Gastrocnemius medialis (tissue), 4 donors: ENCODE measurements around the gene CPHXL. TPM values are rescaled to one million over a fixed set of nuclear protein-coding genes. Genes with fewer than 3 reads are reported as not detected.

Source experiments
- ATAC-seq, 2 donors: fragments of 150-250 bp; one replicate each; pipeline ENCODE4 v1.9.1; 2016
- DNase-seq, 2 donors: peaks; one replicate each; pipeline ENCODE4 v3.0.0-alpha.2; 2019
- H3K27ac ChIP-seq, 4 donors: fragments of 200-600 bp; sonication (generic); 1 replicate in 1 of 4; 2 replicates in 3 of 4; pipeline ENCODE4 v1.5.1; 2016 to 2018; ENCODE audit warnings: mild to moderate bottlenecking in 2 of 4, moderate library complexity in 1 of 4
- H3K27me3 ChIP-seq, 3 donors: fragments of 200-600 bp; sonication (generic) in 2 of 3; 1 replicate in 1 of 3; 2 replicates in 2 of 3; pipeline versions ENCODE4 v1.5.1 to v1.6.0; 2016 to 2019; ENCODE audit warnings: mild to moderate bottlenecking in 1 of 3, moderate library complexity in 1 of 3
- H3K36me3 ChIP-seq, 2 donors: fragments of 200-600 bp; sonication (generic) in 1 of 2; one replicate each; pipeline ENCODE4 v1.5.1; 2017 to 2018
- H3K4me1 ChIP-seq, 2 donors: fragments of 200-600 bp; sonication (generic) in 1 of 2; one replicate each; pipeline ENCODE4 v1.5.1; 2016 to 2017; ENCODE audit warnings: mild to moderate bottlenecking in 2 of 2
- H3K4me3 ChIP-seq, 4 donors: fragments of 200-600 bp; sonication (generic) in 3 of 4; 1 replicate in 1 of 4; 2 replicates in 3 of 4; pipeline ENCODE4 v1.5.1; 2016 to 2019; ENCODE audit warnings: mild to moderate bottlenecking in 2 of 4
- H3K9me3 ChIP-seq, 3 donors: fragments of 200-600 bp; sonication (generic) in 2 of 3; 1 replicate in 1 of 3; 2 replicates in 2 of 3; pipeline ENCODE4 v1.5.1; 2016 to 2019
- POLR2A ChIP-seq, 2 donors: fragments of 450-650 bp; IDR thresholded peaks; one replicate each; pipeline ENCODE4 v1.6.1; 2017; ENCODE audit warnings: antibody characterized with exemption in 2 of 2, mild to moderate bottlenecking in 2 of 2, moderate library complexity in 2 of 2
- in situ Hi-C, 4 donors: fragments of 200-750 bp; cut with MboI; loops; one replicate each; pipeline versions ENCODE4 v1.15.0 to v1.8.0; 2017; ENCODE audit warnings: low sequenced_read_pairs in 4 of 4
- intact Hi-C: fragments of 100-400 bp; cut with DNase I; formaldehyde crosslinking; loops from one replicate; pipeline ENCODE4 v1.15.1; 2023; ENCODE audit warnings: low total_unique reads
- total RNA-seq, 4 donors: library from RNA; depleted of rRNA; stranded (reverse); fragments of >200 nt; gene quantifications; one replicate each; pipeline versions ENCODE4 v1.1.0 to v1.2.3, GENCODE V29; 2016
- TF ChIP-seq, protein P1 (sequence below), 5 experiments: fragments of 450-650 bp in 3 of 5; fragments of 200-600 bp in 2 of 5; sonication (generic) in 2 of 5; IDR thresholded peaks in 4 of 5; conservative IDR thresholded peaks in 1 of 5; 1 replicate in 4 of 5; 2 replicates in 1 of 5; pipeline ENCODE4 v1.5.1; 2016 to 2019; ENCODE audit warnings: antibody characterized with exemption in 5 of 5, mild to moderate bottlenecking in 3 of 5, moderate library complexity in 3 of 5

The CPHXL gene
- total RNA-seq, 4 donors from 2014 or later: not detected

DNA sequence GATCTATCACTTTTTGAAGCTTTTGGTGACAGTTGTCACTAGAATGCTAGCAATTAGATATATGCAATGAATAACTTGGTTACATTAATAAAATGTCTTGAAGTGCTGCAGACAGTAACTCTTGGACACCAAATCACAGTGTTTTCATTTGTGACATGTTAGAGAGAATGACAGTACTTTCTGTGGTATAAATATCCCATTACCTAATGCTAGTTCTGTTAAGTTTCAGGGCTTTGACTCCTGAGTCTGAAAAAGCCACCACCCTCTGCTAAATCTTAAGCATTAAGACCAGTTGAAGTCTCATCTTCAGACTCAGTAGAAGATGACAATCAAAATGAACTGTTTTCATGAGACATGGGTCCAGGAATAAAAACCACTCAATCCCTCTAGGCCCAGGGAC is 38.9 kb downstream of the CPHXL start:
- no peaks in the 10 kb centered on the region for H3K9me3 ChIP-seq
- intact Hi-C loops: no loop called here
- no peak overlapping the region for H3K27ac ChIP-seq
- H3K27me3 ChIP-seq: no peaks in the 10 kb centered on the region
- in situ Hi-C loops: no loop called here
- H3K36me3 ChIP-seq: no peaks in the 10 kb centered on the region
- DNase-seq (no peak), ATAC-seq (no peak)
- no peak for TF ChIP-seq POLR2A (IDR thresholded peaks at IDR 0.05)
- no peak overlapping the region for H3K4me3 ChIP-seq
- peaks cover 0 to 6% of the 10 kb centered on the region in 2 donors for H3K4me1 ChIP-seq

DNA sequence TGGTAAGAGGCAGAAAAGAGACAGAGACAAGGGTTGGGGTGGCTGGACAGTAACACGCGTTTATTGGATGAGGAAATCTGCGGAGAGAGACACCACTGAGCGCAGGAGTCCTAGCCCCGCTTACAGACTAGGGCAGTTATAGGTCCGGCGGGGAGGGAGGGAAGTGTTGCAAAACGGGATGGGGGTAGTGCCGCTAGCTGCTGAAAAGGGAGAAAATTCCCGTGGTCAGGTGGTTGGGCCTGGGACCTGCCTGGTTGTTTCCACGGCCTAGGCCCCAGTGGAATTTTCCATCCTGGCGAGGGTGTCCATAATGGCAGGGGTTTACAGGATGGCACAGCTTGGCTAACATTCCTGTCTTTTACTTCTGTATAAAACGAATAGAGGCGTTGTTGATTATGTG is 44.0 kb downstream of the CPHXL start:
- ATAC-seq (no peak), DNase-seq (no peak)
- Histone ChIP-seq H3K9me3 (no peaks in the 10 kb centered on the region), H3K4me1 (peaks cover 0 to 3% of the 10 kb centered on the region in 2 donors), H3K4me3 (no peak overlapping the region), H3K27ac (no peak overlapping the region), H3K36me3 (no peaks in the 10 kb centered on the region), H3K27me3 (no peaks in the 10 kb centered on the region)
- in situ Hi-C loops: no loop called here
- TF ChIP-seq POLR2A (IDR thresholded peaks at IDR 0.05): no peak
- TF ChIP-seq, protein P1, sequence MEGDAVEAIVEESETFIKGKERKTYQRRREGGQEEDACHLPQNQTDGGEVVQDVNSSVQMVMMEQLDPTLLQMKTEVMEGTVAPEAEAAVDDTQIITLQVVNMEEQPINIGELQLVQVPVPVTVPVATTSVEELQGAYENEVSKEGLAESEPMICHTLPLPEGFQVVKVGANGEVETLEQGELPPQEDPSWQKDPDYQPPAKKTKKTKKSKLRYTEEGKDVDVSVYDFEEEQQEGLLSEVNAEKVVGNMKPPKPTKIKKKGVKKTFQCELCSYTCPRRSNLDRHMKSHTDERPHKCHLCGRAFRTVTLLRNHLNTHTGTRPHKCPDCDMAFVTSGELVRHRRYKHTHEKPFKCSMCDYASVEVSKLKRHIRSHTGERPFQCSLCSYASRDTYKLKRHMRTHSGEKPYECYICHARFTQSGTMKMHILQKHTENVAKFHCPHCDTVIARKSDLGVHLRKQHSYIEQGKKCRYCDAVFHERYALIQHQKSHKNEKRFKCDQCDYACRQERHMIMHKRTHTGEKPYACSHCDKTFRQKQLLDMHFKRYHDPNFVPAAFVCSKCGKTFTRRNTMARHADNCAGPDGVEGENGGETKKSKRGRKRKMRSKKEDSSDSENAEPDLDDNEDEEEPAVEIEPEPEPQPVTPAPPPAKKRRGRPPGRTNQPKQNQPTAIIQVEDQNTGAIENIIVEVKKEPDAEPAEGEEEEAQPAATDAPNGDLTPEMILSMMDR (IDR thresholded peaks at IDR 0.05 in 4 of 5, conservative IDR thresholded peaks at IDR 0.05 in 1 of 5): no peak
- intact Hi-C loops: no loop called here

DNA sequence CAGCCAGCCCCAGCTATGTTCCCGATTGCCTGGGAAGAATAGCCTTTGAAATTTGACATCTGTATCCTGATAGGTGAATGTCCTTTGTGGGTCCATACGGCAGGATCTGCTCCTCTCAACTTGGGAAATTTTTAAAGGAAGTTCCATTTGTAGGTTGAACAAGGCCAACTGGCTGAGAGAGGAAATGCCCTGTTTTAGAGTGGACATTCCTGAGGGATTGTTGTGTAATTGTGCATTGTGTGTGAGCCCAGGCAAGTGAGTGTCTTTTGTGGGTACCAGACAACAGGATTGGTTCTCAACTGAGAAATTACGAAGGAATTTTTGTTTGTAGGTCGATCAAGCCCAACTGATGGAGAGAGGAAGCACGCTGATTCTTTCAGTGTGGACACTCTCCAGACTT is 46.9 kb downstream of the CPHXL start:
- in situ Hi-C loops: no loop called here
- intact Hi-C loops: no loop called here
- Histone ChIP-seq H3K27ac (peak overlapping the region in 1 of 4 donors; percentile 22), H3K4me3 (no peak overlapping the region), H3K4me1 (no peaks in the 10 kb centered on the region), H3K9me3 (no peaks in the 10 kb centered on the region), H3K27me3 (no peaks in the 10 kb centered on the region), H3K36me3 (no peaks in the 10 kb centered on the region)
- no peak for ATAC-seq
- DNase-seq: no peak
- TF ChIP-seq, protein P1 (IDR thresholded peaks at IDR 0.05 in 4 of 5, conservative IDR thresholded peaks at IDR 0.05 in 1 of 5): no peak
- TF ChIP-seq POLR2A (IDR thresholded peaks at IDR 0.05): no peak

DNA sequence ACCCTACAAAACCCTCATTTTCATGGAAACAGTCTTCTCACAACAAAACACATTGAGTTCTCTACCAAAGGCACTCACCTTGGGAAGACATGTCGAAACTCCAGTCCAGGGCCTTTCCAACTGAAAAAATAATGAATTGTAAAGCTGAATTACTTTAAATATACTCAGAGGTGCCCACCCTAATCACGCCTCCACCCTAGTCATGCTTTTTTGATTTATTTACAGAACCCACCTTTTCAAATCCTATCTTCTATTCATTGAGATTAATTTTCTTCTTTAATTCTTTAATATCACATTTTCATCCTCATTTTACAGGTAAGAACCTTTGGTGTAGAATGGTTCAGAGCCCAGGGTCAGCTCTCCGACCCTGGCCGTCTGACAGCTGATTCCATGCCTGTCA is 49.4 kb downstream of the CPHXL start, which contains the start of gene CPHXL2:
CPHXL2 (minus strand) TSS at position 101 of the 400 bp plus-strand sequence; CDS start at position 91, 10 bp downstream.
- Histone ChIP-seq H3K4me1 (no peaks in the 10 kb centered on the region), H3K9me3 (no peaks in the 10 kb centered on the region), H3K36me3 (no peaks in the 10 kb centered on the region), H3K27me3 (no peaks in the 10 kb centered on the region), H3K4me3 (no peak within 1 kb of the TSS), H3K27ac (no peak within 1 kb of the TSS)
- intact Hi-C loops (no loop called here), in situ Hi-C loops (no loop called here)
- ATAC-seq (no peak), DNase-seq (no peak)
- no peak for TF ChIP-seq POLR2A (IDR thresholded peaks at IDR 0.05)
- TF ChIP-seq, protein P1 (IDR thresholded peaks at IDR 0.05 in 4 of 5, conservative IDR thresholded peaks at IDR 0.05 in 1 of 5): no peak

DNA sequence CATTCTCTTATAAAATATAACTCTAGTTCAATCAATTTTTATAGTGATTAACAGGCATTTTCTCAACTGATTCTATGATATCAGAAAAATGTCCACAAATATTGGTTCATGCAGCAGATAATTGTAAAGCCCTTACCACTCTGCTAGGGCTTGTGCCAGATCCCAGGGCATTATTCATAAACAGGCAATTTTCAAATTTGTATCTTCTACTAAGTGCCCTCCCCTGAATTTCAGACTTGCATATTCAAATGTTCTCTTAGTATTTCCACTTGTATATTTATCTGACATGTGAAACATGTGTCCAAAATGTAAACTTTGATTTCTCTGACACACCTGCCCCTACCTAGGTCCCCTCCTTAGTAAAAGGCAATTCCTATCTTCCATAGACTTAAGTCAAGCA is 58.8 kb downstream of the CPHXL start:
- ATAC-seq (no peak), DNase-seq (no peak)
- H3K9me3 ChIP-seq: no peaks in the 10 kb centered on the region
- intact Hi-C loops (no loop called here), in situ Hi-C loops (no loop called here)
- no peaks in the 10 kb centered on the region for H3K27me3 ChIP-seq
- H3K4me1 ChIP-seq: no peaks in the 10 kb centered on the region
- no peak overlapping the region for H3K27ac ChIP-seq
- TF ChIP-seq POLR2A (IDR thresholded peaks at IDR 0.05): no peak
- TF ChIP-seq, protein P1 (IDR thresholded peaks at IDR 0.05 in 4 of 5, conservative IDR thresholded peaks at IDR 0.05 in 1 of 5): no peak
- no peak overlapping the region for H3K4me3 ChIP-seq
- no peaks in the 10 kb centered on the region for H3K36me3 ChIP-seq

Other genes starting within 250 kb of the CPHXL start
- under 1 TPM in 1 of 4 donors, not detected in 3; 0.07 TPM for gene CHST6, start 231.0 kb downstream of the CPHXL start, total RNA-seq
- gene CHST5, start 190.4 kb downstream of the CPHXL start, total RNA-seq: under 1 TPM in 1 of 4 donors, not detected in 3; 0.12 TPM
- 1 to 10 TPM in 3 of 4 donors, under 1 TPM in 1; 0.76 to 2.3 (median 1.7) TPM for gene TMEM231, start 170.2 kb downstream of the CPHXL start, total RNA-seq
- gene GABARAPL2, start 160.1 kb downstream of the CPHXL start, total RNA-seq: 100 to 1,000 TPM in 3 of 4 donors, 10 to 100 TPM in 1; 92.2 to 137 (median 117) TPM
- 10 to 100 TPM; 14.7 to 44.8 (median 19.0) TPM for gene ADAT1, start 103.2 kb downstream of the CPHXL start, total RNA-seq
- gene KARS1, start 78.8 kb downstream of the CPHXL start, total RNA-seq: 100 to 1,000 TPM; 183 to 251 (median 206) TPM
- gene TERF2IP, start 78.7 kb downstream of the CPHXL start, total RNA-seq: 10 to 100 TPM; 44.5 to 73.6 (median 69.7) TPM
- gene CPHXL2, start 49.5 kb downstream of the CPHXL start, total RNA-seq: not detected
- not detected for gene DUXB, start 25.0 kb downstream of the CPHXL start, total RNA-seq